ENCODE measurements around the gene RIT1.

DNA sequence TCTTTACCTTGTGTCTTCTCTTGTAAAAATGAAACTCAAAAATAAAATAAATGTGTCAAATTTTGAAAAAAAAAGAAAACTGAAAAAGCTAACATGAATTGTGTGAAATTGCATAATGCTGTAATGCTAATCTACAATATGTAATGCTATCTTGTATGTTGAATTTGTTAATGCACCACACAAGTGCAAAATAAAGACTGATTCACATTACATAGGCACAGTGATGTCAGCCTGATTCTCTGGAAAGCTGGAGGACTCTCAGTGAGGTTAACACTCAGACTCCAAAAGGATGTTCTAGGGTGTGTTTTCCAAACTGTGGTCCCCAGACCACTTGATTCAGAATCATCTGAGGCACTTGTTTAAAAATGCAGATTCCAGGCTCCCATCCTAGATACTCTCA lies 26.2 kb downstream of the RIT1 start:
- TF ChIP-seq ZNF274 (IDR thresholded peaks at IDR 0.05; ENCODE audit: low read depth, low read length) (no peak), YY1 (IDR thresholded peaks at IDR 0.05; ENCODE audit: insufficient read depth, insufficient read length) (no peak)

Measured in NT2/D1 (cell line).